Astrocyte of the spinal cord (primary cell): Measurements from ENCODE around the gene NHEJ1.
A peak's percentile ranks its signal among the peaks of the same experiment; 100 is the strongest.

Source experiments
- DNase-seq: peaks from one replicate; pipeline ENCODE4 v3.0.0; 2011; ENCODE audit warnings: low read depth, low spot score
- H3K4me3 ChIP-seq: 2 replicates; pipeline ENCODE4 v1.5.1; 2011; ENCODE audit warnings: low read depth, mild to moderate bottlenecking, low read length, moderate library complexity
- CTCF ChIP-seq: IDR thresholded peaks from 2 replicates; pipeline ENCODE4 v1.5.1; 2012; ENCODE audit warnings: low read depth, mild to moderate bottlenecking, low read length, inconsistent platforms
- in situ Hi-C: cut with HindIII; loops from 2 replicates; pipeline ENCODE4 v1.10.0; 2017; ENCODE audit warnings: low sequenced_read_pairs

NHEJ1 gene

GRCh38 chr2:219057709-219058540 lies 102.7 kb downstream of the NHEJ1 start:
- no peak overlapping the region for H3K4me3 ChIP-seq
- peak; percentile 87 for TF ChIP-seq CTCF
- in situ Hi-C loops, result no loop called here
- peak; percentile 57 for DNase-seq

DNA sequence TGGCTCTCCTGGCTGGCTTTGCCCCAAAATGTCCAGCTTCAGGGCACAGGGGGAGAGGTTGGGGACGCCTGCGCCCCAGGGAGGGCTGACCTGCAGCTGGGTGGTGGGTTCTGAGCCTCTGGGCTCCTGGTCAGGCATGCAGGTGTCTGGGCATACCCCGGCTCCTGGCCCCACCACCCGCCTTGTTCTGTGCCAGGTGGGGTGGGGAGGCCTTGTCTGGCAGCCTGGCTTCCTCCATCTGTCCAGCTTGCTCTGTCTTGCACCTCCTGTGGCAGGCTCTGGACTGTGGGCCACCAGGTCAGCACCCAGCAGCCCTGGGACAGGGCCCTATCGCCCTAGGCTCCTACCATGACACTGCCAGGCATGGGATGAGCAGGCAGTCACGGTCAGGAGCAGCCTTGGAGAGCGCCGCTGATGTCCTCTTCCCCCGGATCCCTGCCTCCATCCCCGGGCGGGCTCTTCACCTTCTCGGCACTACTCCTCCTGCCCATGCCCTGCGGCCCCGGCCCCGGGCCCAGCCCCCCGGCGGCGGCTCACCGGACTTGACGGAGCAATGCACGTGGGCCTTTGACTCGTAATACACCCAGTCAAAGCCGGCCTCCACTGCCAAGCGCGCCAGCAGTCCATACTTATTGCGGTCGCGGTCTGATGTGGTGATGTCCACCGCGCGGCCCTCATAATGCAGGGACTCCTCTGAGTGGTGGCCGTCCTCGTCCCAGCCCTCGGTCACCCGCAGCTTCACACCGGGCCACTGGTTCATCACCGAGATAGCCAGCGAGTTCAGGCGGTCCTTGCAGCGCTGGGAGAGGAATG lies 103.5 kb downstream of the NHEJ1 start:
- H3K4me3 ChIP-seq, result no peak overlapping the region
- DNase-seq, result no peak
- TF ChIP-seq CTCF, result no peak
- in situ Hi-C loops, result no loop called here

DNA sequence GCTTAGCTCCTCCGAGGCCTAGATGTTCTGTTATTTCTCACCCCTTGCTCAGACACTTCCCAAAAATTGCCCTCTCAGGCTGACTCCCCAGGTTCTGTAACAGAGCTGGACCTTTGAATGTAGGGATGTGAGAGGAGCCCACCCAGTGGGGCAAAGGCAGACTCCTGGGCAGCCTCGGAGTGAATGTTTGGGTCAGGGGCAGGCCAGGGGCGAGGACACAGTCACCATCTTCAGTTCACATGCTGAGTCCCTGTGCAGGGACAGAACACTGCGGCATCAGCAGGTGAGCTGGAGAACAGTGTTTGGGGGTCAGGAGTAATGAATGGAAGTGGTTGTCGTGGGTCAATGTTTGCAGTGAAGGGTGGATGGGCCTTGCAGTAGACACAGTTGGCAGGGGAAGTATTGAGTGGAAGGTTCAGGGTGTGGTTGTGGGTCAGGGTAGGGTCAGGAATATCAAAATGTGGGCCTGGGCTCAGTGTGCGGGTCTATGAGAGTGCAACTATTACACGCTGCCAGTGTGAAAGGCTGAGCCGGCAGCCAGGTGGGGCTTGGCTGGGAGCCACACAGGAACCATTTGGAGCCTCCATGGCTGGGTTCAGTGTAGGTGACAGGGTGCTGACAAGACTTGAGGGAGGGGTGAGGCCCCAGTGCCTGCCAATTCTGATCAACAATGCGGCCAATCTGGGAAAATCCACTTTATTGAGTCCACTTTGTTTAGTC lies 104.3 kb downstream of the NHEJ1 start:
- no peak for TF ChIP-seq CTCF
- in situ Hi-C loops, result no loop called here
- H3K4me3 ChIP-seq, result no peak overlapping the region
- no peak for DNase-seq

- in situ Hi-C loops, result no loop called here
- TF ChIP-seq CTCF, result no peak
- no peak for DNase-seq
- H3K4me3 ChIP-seq, result no peak overlapping the region
Observed at GRCh38 chr2:219054956-219055903, 105.4 kb downstream of the NHEJ1 start.

DNA sequence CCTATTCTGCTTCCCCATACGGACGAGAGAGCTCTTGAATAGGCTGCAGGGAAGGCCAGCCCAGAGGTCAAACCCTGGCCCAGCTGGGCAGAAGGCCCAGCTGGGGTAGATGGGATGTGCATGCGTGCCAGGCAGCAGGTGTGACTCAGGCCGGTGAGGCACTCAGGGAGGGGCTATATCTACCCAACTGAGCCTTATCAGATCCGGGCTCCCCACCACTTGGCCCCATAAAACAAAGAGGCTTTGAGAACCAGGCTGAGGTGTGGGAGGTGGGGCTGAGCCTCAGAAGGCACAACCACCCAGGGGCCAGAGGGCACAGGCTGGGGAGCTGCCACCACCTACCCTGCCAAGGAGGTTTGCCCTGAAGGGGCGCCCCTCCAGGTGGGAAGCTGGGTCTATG lies 111.3 kb downstream of the NHEJ1 start:
- in situ Hi-C loops, result no loop called here
- no peak for TF ChIP-seq CTCF
- DNase-seq, result no peak
- no peak overlapping the region for H3K4me3 ChIP-seq
